ENCODE measurements around the gene CNOT3.

Gene CNOT3

DNA sequence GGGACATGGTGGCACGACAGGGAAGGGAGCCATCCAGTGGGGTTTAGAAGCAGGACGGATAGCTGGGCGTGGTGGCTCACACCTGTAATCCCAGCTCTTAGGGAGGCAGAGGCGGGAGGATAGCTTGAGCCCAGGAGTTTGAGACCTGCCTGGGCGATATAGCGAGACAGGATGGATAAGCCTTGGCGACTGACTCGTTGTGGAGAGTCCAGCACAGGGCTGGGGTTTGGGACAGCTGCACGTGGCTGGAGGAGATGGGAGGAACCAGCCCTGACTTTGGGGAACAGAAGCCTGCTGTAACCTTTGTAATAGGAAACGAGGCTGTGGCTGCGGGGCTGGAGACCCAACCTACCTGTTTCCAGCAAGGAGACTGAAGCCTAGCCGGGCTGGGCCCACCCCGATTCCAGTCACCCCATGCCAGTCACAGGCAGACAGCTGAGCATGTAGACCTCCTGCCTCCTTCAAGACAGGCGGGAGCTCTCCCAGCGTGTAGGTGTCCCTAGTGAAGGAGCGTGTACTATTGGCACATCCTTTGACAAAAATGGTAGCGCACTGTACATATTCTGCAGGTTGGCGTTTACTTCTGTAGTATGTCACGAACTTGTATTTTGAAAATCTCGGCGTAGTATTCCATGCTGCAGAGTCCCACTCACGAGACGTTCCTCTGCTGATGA, 13.9 kb downstream of the CNOT3 start:
- no peak for DNase-seq (ENCODE audit: low spot score)

DNA sequence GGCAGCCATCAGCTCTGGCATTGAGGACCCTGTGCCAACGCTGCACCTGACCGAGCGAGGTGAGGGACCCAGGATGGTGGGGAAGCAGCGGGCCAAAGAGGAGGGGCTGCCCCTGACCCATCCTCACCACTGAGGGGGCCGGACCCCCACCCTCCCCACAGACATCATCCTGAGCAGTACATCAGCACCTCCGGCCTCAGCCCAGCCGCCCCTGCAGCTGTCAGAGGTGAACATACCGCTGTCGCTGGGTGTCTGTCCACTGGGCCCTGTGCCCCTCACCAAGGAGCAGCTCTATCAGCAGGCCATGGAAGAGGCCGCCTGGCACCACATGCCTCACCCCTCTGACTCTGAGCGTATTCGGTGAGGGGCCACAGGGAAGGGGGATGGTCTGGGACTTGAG, 14.7 kb downstream of the CNOT3 start:
- DNase-seq (ENCODE audit: low spot score), result no peak

DNA sequence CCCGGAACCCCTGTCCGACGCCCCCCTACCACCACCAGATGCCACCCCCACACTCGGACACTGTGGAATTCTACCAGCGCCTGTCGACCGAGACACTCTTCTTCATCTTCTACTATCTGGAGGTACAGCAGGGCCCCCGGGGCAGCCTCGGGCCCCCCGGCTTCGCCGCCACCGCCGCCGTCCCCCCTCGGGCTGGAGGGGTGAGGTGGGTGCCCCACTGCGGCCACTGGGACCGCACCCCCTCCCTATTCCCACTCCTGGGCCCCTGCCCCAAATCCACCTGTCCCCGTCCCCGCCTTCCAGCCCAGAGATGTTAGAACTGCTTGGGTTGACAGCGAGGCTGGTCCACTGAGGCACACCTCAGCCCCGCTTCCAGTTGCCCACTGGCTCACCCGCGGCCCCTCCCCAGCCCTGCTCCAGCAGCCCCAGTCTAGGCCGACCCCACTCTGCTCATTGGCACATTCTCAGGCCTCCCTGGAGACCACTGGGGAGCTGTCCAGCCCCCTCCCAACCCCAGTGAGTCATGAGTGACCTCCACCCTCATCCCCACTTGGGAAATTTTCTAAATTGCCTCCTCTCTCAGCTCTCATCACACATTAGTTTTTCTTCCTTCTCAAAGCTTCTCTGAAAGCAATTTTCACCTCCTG, 15.4 kb downstream of the CNOT3 start:
- no peak for DNase-seq (ENCODE audit: low spot score)

GRCh38 chr19:54153731-54154326, 16.3 kb downstream of the CNOT3 start:
- no peak for DNase-seq (ENCODE audit: low spot score)

DNA sequence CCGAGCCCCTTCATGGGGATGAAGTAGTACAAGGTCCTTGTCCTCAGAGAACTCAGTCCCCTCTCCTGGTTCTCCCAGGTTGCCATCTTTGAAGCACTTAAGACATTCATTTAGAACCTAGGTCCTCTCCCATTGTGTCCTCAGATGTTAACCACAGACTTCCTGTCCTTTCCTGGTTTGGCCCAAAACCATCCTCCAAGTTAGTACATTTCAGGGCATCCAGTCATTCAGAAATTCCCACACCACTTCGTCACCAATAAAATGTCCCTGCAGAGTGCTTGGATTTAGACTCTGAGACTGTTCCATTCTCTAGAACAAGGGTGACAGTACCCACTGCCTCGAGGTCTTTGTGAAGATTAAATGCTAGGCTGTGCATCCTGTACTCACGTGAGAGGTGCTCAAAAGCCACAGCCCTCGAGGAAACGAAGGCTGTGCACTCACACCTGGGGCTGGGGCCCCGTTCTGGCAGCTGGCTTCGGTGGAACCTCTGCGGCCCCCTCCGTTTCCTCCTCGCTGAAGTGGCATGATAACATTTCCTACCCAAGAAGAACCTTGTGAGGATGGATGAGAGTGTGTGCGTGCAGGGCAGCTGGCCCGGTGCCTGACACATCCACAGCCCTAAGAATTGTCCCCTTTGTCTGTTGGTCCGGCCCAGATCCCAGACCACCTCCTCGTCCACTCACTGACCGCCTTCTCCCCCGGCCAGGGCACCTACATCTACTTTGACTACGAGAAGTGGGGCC, 17.2 kb downstream of the CNOT3 start:
- no peak for DNase-seq (ENCODE audit: low spot score)

DNA sequence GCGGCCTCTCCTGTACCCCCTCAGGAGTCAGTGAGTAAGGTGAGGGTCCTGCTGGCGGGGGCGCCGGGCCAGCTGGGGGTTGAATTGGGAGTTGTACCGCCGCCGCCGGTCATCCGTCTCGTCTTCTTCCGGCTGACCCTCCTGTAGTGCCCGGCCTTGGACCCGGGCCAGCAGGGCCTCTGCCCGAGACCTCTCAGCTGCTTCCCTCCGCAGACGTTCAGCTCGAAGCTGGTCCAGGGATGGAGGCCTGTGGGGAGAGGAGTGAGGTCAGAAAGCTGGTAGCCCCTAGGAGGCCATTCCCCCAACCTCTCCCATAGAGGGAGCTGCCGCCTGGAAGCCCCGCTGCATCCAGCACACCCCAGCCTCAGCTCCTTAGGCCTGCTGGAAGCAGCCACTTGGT, 18.1 kb downstream of the CNOT3 start:
- no peak for DNase-seq (ENCODE audit: low spot score)

DNA sequence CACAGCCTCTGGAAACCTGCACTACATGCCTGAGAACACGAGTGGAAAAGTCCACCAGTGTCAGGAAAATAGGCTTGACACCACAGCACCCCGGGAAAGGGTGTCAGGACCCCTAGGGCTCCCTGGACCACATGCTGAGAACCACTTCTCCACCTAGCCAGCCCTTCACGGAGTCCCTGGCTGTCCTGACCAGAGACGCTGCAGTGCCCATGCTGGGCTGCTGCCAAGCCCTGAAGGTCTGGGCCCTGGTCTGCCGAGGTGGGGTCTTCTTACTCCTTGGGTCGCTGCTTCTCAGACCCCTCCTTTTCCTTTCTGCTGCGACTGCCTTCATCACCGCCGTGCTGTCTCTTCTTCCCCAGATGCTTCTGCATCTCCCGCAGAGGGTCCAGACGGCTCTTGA, 18.9 kb downstream of the CNOT3 start:
- DNase-seq (ENCODE audit: low spot score), result no peak

GRCh38 chr19:54156953-54157352, 19.4 kb downstream of the CNOT3 start:
- DNase-seq (ENCODE audit: low spot score), result no peak

- no peak for DNase-seq (ENCODE audit: low spot score)
These were observed 21.3 kb downstream of the CNOT3 start for GRCh38 chr19:54158812-54159351.

DNA sequence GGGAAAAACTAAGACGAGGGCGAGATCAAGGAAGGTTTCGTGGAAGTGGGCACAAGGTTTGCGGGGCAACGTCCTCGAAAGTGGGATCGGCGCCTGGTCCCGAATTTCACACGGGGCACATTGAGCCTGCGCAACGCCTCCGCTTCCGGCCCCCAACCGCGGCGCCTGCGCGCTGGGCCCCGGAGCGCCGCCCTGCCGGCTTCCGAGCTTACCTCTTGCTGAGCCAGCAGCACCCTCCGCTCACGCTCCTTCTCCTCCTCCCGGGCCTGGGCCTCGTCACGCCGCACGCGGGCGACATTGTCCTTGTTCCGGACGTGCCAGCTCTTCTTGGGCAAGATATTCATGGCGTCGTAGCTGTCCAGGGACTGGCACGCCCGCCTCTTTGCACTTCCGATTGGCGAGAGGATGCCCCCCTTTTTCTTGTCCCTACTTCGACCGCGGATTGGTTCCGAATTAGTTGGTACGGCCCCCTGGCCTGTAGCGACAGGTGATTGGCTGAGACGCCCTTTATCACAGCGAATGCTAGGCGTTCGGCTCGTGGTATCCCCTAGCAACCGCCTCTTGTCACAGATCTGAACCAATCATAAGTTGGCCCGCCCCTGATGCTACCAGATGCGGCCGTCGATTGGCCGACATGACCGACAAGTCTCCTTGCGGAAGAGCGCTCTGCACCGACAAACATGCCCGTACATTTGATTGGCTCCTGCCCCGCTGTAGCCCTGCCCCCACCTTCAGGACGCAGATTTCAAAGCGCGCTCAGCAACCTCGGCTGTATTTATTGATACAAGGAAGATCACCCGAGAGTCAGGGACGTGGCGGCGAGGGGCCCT, 22.0 kb downstream of the CNOT3 start, which contains the start of gene LENG1:
Gene LENG1 (minus strand): TSS at position 370 of the 830 bp plus-strand sequence. CDS start 26 bp downstream, at position 344.
- peak; percentile 93 for DNase-seq (ENCODE audit: low spot score)

GRCh38 chr19:54160182-54160811, 22.7 kb downstream of the CNOT3 start:
- no peak for DNase-seq (ENCODE audit: low spot score)

GRCh38 chr19:54160854-54161253, 23.3 kb downstream of the CNOT3 start:
- no peak for DNase-seq (ENCODE audit: low spot score)

DNA sequence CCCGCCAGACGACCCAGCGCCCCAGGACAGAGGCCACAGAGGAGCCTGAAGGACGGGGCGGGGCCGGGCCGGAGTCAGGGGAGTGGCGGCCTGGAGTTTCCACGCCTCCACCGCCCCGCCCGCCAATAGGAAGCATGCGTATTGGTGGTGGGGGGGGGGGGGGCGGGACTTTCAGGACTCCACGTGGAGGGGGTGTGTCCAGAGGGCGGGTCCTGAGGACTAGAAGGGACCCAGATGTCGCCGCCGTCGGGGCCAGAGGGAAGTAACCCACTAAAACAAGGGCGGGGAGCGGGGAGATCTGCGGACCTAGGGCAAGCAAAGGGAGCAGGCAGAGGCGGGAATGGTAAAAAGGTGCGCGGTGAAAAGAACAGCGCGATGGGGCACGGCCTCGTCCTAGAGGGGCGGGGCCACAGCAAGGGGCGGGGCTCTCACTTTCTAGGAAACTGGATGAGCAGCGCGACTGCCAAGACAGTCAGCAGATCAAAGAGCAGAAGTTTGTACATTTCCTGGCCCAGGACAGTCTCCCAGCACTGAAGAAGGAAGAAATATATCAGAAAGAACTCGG, 24.8 kb downstream of the CNOT3 start:
- peak; percentile 86 for DNase-seq (ENCODE audit: low spot score)

GRCh38 chr19:54162884-54163283, 25.3 kb downstream of the CNOT3 start:
- DNase-seq (ENCODE audit: low spot score), result no peak

GRCh38 chr19:54164369-54165068, 27.0 kb downstream of the CNOT3 start:
- no peak for DNase-seq (ENCODE audit: low spot score)

- DNase-seq (ENCODE audit: low spot score), result no peak
These were observed 27.7 kb downstream of the CNOT3 start for GRCh38 chr19:54165222-54165621.

- peak; percentile 93 for DNase-seq (ENCODE audit: low spot score)
These were observed 30.8 kb downstream of the CNOT3 start for GRCh38 chr19:54168174-54168917.

DNA sequence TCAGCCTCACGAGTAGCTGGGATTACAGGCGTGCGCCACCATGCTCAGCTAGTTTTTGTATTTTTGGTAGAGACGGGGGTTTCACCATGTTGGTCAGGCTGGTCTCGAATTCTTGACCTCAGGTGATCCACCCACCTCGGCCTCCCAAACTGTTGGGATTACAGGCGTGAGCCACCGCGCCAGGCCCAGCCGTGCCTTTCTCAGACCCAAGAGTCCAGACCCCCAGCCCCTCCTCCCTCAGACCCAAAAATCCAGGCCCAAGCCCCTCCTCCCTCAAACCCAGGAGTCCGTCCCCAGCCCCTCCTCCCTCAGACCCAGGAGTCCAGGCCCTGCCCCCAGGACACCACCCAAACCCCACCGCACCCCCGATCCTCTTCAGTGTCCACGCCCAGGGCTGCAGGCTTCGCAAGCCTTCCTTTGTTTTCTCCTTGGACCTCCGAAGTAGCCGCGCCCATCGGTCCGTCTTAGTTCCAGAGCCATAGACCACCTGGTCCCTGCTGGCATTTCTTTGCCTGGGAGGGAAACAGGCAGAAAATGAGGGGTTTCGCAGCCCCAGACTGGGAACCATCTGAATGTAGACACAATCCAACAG, 31.7 kb downstream of the CNOT3 start:
- no peak for DNase-seq (ENCODE audit: low spot score)
